IPS-NIHi7 (cell line): ENCODE results near the gene WWOX.
A peak's percentile ranks its signal among the peaks of the same experiment; 100 is the strongest.

Experiments
- DNase-seq: peaks from one replicate; pipeline ENCODE4 v3.0.0; 2012; ENCODE audit warnings: mixed read lengths; ENCODE audit errors: extremely low spot score

The WWOX gene

DNA sequence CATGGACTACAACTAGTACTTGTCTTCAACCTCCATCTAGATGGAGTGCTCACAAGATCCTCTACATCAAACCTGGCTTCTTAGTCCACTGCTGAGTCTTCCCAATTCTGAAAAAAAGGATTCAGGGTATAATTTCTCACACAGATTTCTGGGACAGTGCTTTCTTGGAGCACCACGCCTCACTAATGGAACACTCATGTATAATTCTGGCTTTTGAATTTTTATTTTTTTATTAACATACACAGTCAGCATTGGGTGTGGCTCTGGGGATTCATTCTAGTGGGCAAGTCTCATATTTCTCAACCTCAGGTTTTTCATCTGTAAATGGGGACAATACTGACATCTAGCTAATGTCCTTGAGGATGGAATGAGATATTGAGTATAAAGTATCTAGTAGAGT is 696.0 kb downstream of the WWOX start:
- no peak for DNase-seq

- DNase-seq, result peak; percentile 73
These were observed 696.9 kb downstream of the WWOX start for GRCh38 chr16:78796221-78796866.

- no peak for DNase-seq
These were observed 700.0 kb downstream of the WWOX start for GRCh38 chr16:78799429-78799828.

DNA sequence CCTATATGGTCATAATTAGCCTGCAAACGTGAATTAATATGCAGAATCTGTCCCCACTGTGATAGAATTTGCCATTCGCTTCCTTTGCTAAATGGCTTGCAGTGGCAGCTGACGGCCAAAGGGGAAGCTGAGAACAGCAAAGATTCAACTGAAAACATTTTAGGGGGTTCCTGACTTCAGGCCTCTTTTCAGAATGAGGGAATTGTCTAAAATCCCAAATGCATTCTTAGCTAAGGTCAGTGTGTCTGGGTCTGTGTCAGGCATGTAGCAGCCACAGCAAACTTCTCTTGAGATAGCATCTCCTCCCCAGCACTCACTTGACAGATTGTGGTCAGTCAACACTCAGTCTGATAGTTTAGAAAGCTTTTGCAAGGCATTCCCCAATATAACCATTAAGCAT is 701.1 kb downstream of the WWOX start:
- DNase-seq, result no peak

DNA sequence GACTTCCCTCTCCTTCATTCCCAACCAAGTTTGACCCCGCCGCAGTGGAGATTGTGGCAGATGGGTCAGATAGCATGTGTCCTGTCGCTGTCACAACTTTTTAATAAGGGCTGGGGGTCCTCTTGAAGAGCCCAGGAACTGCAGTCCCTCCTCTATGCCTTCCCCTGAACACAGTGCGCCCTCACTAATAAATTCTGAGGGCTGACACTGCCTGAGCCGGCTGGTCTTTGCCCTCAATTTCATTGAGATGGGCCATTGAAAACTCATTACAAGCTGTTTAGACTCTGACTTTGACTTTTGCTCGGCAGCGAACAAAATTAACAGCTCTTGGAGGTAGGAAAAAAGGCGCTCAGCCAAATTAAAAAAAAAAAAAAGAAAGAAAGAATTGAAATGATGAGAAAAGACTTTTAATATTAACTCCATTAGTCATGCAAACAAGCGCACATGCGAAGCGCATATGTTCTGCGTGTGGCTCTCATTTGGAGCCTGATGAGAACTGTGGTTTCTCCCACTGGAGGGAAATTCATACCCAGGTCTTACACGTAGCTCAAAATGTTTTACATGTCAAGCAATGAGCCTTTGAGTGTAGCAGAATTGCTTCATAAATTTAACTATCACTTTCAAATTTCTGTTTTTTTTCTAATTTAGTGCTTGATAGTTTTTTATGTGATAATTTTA is 704.7 kb downstream of the WWOX start:
- DNase-seq, result no peak

DNA sequence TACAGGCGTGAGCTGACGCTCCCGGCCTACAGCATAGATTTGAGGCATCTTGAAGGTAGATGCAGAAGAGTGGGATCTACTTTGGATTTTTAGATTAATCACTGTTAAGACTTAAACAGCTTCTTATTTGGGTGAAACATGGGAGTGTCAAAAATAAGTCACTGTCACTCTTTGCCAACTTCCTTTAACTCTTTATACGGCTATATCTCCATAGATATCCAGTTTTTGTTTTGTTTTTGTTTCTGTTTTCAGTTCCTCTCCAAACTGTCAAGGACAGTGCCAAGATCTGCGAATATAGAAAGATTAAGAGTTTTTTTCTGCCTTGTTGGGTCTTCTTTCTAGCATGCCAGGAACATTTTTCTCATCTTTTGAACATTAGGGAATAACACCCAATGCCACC is 706.1 kb downstream of the WWOX start:
- DNase-seq, result no peak

- DNase-seq, result no peak
These were observed 711.8 kb downstream of the WWOX start for GRCh38 chr16:78811247-78811646.

GRCh38 chr16:78812582-78812981 is 713.1 kb downstream of the WWOX start:
- DNase-seq, result no peak

GRCh38 chr16:78813661-78814311 is 714.3 kb downstream of the WWOX start:
- no peak for DNase-seq

- DNase-seq, result no peak
These were observed 716.3 kb downstream of the WWOX start for GRCh38 chr16:78815713-78816112.

- no peak for DNase-seq
These were observed 717.2 kb downstream of the WWOX start for GRCh38 chr16:78816499-78817195.

- DNase-seq, result no peak
These were observed 717.8 kb downstream of the WWOX start for GRCh38 chr16:78817200-78817739.

GRCh38 chr16:78821335-78821734 is 721.9 kb downstream of the WWOX start:
- no peak for DNase-seq

GRCh38 chr16:78822509-78822908 is 723.1 kb downstream of the WWOX start:
- DNase-seq, result no peak

GRCh38 chr16:78823027-78823426 is 723.6 kb downstream of the WWOX start:
- no peak for DNase-seq

DNA sequence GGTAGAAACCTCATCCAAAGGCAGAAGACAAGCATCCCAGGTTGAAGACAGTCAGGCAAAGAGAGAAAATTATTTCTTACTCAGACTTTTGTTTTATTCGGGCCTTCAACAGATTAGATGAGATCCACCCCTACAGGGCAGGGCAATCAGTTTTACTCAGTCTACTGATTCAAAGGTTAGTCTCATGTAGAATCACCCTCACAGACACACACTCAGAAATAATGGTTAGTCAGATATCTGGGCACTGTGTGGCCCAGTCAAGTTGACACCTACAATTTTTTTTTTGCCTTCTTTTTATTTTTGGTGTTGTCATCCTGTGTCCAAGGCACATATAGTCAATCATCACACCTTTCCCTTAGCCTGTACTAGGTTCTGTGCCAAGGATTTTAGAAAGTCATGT is 729.8 kb downstream of the WWOX start:
- no peak for DNase-seq

- no peak for DNase-seq
These were observed 731.1 kb downstream of the WWOX start for GRCh38 chr16:78830599-78830998.

DNA sequence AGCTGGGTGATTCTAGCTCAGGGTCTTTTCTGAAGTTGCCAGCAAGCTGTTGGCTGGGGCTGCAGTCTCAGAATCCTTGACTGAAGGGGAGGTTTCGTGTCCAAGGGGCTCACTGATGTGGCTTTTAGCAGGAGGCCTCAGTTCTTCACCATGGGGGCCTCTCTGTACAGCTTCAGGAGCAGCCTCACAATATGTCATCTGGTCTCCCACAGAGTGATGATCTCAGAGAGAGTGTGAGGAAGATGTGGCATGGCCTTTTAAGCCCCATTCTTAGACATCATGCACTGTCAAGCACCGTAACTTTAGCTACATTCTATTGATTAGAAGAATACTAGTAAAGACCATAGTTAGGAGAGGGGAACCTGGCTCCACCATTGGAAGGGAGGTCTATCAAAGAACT is 732.6 kb downstream of the WWOX start:
- no peak for DNase-seq

- DNase-seq, result no peak
These were observed 737.5 kb downstream of the WWOX start for GRCh38 chr16:78836802-78837491.

- DNase-seq, result no peak
These were observed 738.3 kb downstream of the WWOX start for GRCh38 chr16:78837706-78838105.

DNA sequence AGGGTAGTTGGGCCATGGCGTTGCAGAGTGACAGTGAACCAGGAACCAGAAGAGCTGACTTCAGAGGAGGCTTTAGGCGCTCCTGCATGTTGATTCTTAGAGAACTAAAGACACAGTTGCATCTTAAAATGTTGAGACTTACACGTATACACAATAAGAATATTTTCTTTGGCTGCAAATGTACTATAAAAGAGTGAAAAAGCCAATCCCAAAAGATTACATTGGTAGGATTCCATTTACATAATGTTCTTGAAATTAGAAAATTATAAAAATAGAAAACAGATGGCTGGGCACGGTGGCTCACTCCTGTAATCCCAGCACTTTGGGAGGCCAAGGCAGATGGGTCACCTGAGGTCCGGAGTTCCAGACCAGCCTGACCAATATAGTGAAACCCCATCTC is 738.8 kb downstream of the WWOX start:
- DNase-seq, result no peak

DNA sequence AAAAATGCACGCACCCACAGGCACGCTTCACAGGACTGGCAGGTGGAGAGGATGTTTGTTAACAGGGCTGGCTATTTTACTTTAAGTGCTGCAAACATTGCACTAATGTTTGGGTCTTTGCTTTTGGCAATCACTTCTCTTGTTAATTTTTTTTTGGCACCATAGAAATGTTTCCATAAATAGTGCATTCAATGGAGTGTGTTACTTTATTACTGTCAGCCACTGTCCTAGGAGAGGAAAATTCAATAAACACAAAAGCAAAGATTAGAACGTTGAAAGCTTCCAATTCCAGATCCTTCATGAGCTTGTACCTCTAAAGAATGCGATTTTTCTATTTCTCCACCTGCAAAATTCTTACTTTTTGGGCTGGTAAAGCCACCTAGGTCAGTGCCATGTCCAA is 743.5 kb downstream of the WWOX start:
- DNase-seq, result no peak
